Suprapubic skin (tissue), 4 donors: Measurements from ENCODE around the gene NAA38.

Experiments used
- CTCF ChIP-seq, 2 donors: fragments of 200-600 bp in 1 of 2; fragments of 450-650 bp in 1 of 2; sonication (generic) in 1 of 2; IDR thresholded peaks; one replicate each; pipeline ENCODE4 v1.5.1; 2016 to 2019; ENCODE audit warnings: antibody characterized with exemption in 2 of 2, mild to moderate bottlenecking in 1 of 2, moderate library complexity in 1 of 2
- EP300 ChIP-seq: sonication (generic); formaldehyde crosslinking; IDR thresholded peaks from one replicate; pipeline ENCODE4 v1.6.1; 2017; ENCODE audit warnings: antibody characterized with exemption
- POLR2A ChIP-seq, 2 donors: fragments of 450-650 bp; IDR thresholded peaks; one replicate each; pipeline ENCODE4 v1.6.1; 2017; ENCODE audit warnings: antibody characterized with exemption in 2 of 2, mild to moderate bottlenecking in 2 of 2, moderate library complexity in 2 of 2
- POLR2AphosphoS5 ChIP-seq, 3 donors: sonication (generic); formaldehyde crosslinking; IDR thresholded peaks; one replicate each; pipeline ENCODE4 v1.6.1; 2017; ENCODE audit warnings: antibody characterized with exemption in 3 of 3

GRCh38 chr17:7854851-7855659, 2.3 kb downstream of the NAA38 start, which contains the start of gene TMEM88:
- TF ChIP-seq POLR2A (IDR thresholded peaks at IDR 0.05) = no peak
- no peak for TF ChIP-seq CTCF (IDR thresholded peaks at IDR 0.05)
- no peak for TF ChIP-seq EP300
- no peak for TF ChIP-seq POLR2AphosphoS5 (IDR thresholded peaks at IDR 0.05)
